Keratinocyte (primary cell): ENCODE data around the gene STXBP3. TPM values are rescaled to one million over a fixed set of nuclear protein-coding genes. Genes with fewer than 3 reads are reported as not detected.

Experiments
- DNase-seq: peaks from one replicate; pipeline ENCODE4 v3.0.0-alpha.2; 2011; ENCODE audit warnings: low read depth, missing footprints, low spot score
- FAIRE-seq: peaks from 2 replicates; lab custom pipeline; 2011; peaks lifted over from hg19 to GRCh38; lab: Jason Lieb, UNC
- H2AFZ ChIP-seq: 2 replicates; pipeline ENCODE4 v1.6.0; 2012; ENCODE audit warnings: low read length, control low read depth, inconsistent platforms; ENCODE audit not compliant: control insufficient read depth
- H3K27ac ChIP-seq: 2 replicates; pipeline ENCODE4 v1.5.1; 2011; ENCODE audit warnings: low read length; ENCODE audit not compliant: control insufficient read depth, insufficient read depth
- H3K27me3 ChIP-seq: 3 replicates; pipeline ENCODE4 v1.6.0; 2011; ENCODE audit warnings: low read length; ENCODE audit not compliant: control insufficient read depth, insufficient read depth; ENCODE audit errors: extremely low read depth
- H3K36me3 ChIP-seq, 2 experiments: 2 replicates in 1 of 2; 3 replicates in 1 of 2; pipeline ENCODE4 v1.5.1; 2011; ENCODE audit warnings: low read length in 2 of 2, mild to moderate bottlenecking in 1 of 2; ENCODE audit not compliant: control insufficient read depth in 2 of 2, insufficient read depth in 2 of 2; ENCODE audit errors: extremely low read depth in 1 of 2
- H3K4me1 ChIP-seq: 3 replicates; pipeline ENCODE4 v1.5.1; 2011; ENCODE audit warnings: low read length; ENCODE audit not compliant: control insufficient read depth, insufficient read depth; ENCODE audit errors: extremely low read depth
- H3K4me2 ChIP-seq: 3 replicates; pipeline ENCODE4 v1.6.0; 2011; ENCODE audit warnings: low read depth, low read length; ENCODE audit not compliant: control insufficient read depth, insufficient read depth; ENCODE audit errors: extremely low read depth
- H3K4me3 ChIP-seq, 3 experiments: fragments of 200-600 bp in 1 of 3; sonication (generic) in 1 of 3; 2 replicates in 2 of 3; 3 replicates in 1 of 3; pipeline ENCODE4 v1.5.1; 2011 to 2016; ENCODE audit warnings: low read length in 3 of 3, mild to moderate bottlenecking in 3 of 3, control low read depth in 2 of 3, inconsistent platforms in 1 of 3, low read depth in 1 of 3, mixed read lengths in 1 of 3, mixed run types in 1 of 3, moderate library complexity in 1 of 3; ENCODE audit not compliant: control insufficient read depth in 2 of 3, insufficient read depth in 2 of 3; ENCODE audit errors: extremely low read depth in 1 of 3
- H3K79me2 ChIP-seq: 2 replicates; pipeline ENCODE4 v1.6.0; 2012; ENCODE audit warnings: low read length; ENCODE audit not compliant: control insufficient read depth, insufficient read depth
- H3K9ac ChIP-seq: 3 replicates; pipeline ENCODE4 v1.6.0; 2011; ENCODE audit warnings: low read length; ENCODE audit not compliant: control insufficient read depth, insufficient read depth; ENCODE audit errors: extremely low read depth
- H3K9me1 ChIP-seq: 3 replicates; pipeline ENCODE4 v1.6.0; 2011; ENCODE audit warnings: low read length; ENCODE audit not compliant: control insufficient read depth, insufficient read depth; ENCODE audit errors: extremely low read depth
- H3K9me3 ChIP-seq: 2 replicates; pipeline ENCODE4 v1.5.1; 2012; ENCODE audit warnings: low read depth, low read length; ENCODE audit not compliant: control insufficient read depth
- H4K20me1 ChIP-seq: 3 replicates; pipeline ENCODE4 v1.6.0; 2011; ENCODE audit warnings: low read length; ENCODE audit not compliant: control insufficient read depth, insufficient read depth; ENCODE audit errors: extremely low read depth
- CTCF ChIP-seq, 3 experiments: IDR thresholded peaks in 1 of 3; conservative IDR thresholded peaks in 1 of 3; optimal IDR thresholded peaks in 1 of 3; 2 replicates in 2 of 3; 3 replicates in 1 of 3; pipeline versions ENCODE3 to v1.5.1; 2011; ENCODE audit warnings: low read length in 3 of 3, mild to moderate bottlenecking in 3 of 3, moderate library complexity in 2 of 3, control low read depth in 1 of 3, inconsistent platforms in 1 of 3; ENCODE audit not compliant: insufficient read depth in 2 of 3; ENCODE audit errors: extremely low read depth in 1 of 3
- EZH2 ChIP-seq: IDR thresholded peaks from one replicate; pipeline ENCODE4 v1.6.1; 2012; ENCODE audit warnings: inconsistent platforms, mild to moderate bottlenecking, low read length, moderate library complexity
- dilution Hi-C: fragments of 300-500 bp; cut with MboI; formaldehyde crosslinking; loops from one replicate; pipeline ENCODE4 v1.7.0; 2020; ENCODE audit warnings: low sequenced_read_pairs; ENCODE audit not compliant: extremely low pct_ligation_motif_present
- polyA plus RNA-seq, 5 experiments: library from polyadenylated mRNA; depleted of rRNA in 3 of 5; stranded (reverse) in 3 of 5; stranded (forward) in 1 of 5; unstranded in 1 of 5; fragments of >200 nt; gene quantifications; 1 replicate in 1 of 5; 2 replicates in 3 of 5; 3 replicates in 1 of 5; pipeline versions ENCODE4 v1.2.1 to v1.2.3, GENCODE V29; 2011 to 2012; ENCODE audit warnings: missing spikeins in 2 of 5, low read depth in 1 of 5, low replicate concordance in 1 of 5

STXBP3 gene
- polyA plus RNA-seq, 1 donor (not counting 4 experiments of a cell fraction or from before 2014, with no cell fraction given), result 36.3 TPM

DNA sequence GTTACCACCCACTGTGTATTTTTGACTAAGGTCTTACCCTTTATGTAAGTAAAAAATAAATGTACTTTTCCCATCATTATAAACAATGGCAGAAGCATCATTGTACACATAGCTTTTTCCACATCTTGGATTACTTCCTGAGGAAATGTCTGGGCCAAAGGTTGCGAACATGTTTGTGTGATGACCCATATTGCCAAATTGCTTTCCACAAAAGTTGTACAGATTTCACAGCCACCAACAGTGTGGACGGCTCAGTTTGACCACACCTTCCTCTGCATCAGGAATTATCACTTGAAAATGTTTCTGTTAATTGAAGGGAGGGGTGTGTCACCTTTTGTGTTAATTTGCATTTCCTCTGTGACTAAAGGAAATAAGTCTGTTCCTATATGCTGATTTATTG lies 84.8 kb downstream of the STXBP3 start:
- no peaks in the 10 kb centered on the region for H3K27me3 ChIP-seq
- H3K9me1 ChIP-seq, result no peaks in the 10 kb centered on the region
- DNase-seq, result no peak
- peaks cover 53% of the 10 kb centered on the region for H3K4me1 ChIP-seq
- H2AFZ ChIP-seq, result no peak overlapping the region
- peak overlapping the region in 1 of 3 experiments; percentile 1 for H3K4me3 ChIP-seq
- no peak for TF ChIP-seq CTCF (optimal IDR thresholded peaks at IDR 0.05 in 1 of 3, IDR thresholded peaks at IDR 0.05 in 1 of 3, conservative IDR thresholded peaks at IDR 0.05 in 1 of 3; ENCODE audit: extremely low read depth in 1 of 3, insufficient read depth in 2 of 3, low read length in 3 of 3)
- no peak for TF ChIP-seq EZH2
- peak; percentile 58 for FAIRE-seq
- H3K9ac ChIP-seq, result peak overlapping the region; percentile 69
- no peaks in the 10 kb centered on the region for H3K9me3 ChIP-seq
- dilution Hi-C loops, result no loop called here
- peak overlapping the region; percentile 84 for H3K4me2 ChIP-seq
- no peaks in the 10 kb centered on the region for H3K36me3 ChIP-seq
- H3K27ac ChIP-seq, result peak overlapping the region; percentile 89
- H3K79me2 ChIP-seq, result no peaks in the 10 kb centered on the region
- H4K20me1 ChIP-seq, result no peaks in the 10 kb centered on the region

- H3K9me1 ChIP-seq, result no peaks in the 10 kb centered on the region
- H3K4me1 ChIP-seq, result peaks cover 46% of the 10 kb centered on the region
- TF ChIP-seq EZH2 (no peak), CTCF (optimal IDR thresholded peaks at IDR 0.05 in 1 of 3, IDR thresholded peaks at IDR 0.05 in 1 of 3, conservative IDR thresholded peaks at IDR 0.05 in 1 of 3; ENCODE audit: extremely low read depth in 1 of 3, insufficient read depth in 2 of 3, low read length in 3 of 3) (no peak)
- no peaks in the 10 kb centered on the region for H3K36me3 ChIP-seq
- DNase-seq, result no peak
- dilution Hi-C loops, result no loop called here
- no peak overlapping the region for H3K4me3 ChIP-seq
- H3K9me3 ChIP-seq, result no peaks in the 10 kb centered on the region
- FAIRE-seq, result no peak
- H2AFZ ChIP-seq, result no peak overlapping the region
- H4K20me1 ChIP-seq, result no peaks in the 10 kb centered on the region
- no peak overlapping the region for H3K9ac ChIP-seq
- no peak overlapping the region for H3K4me2 ChIP-seq
- H3K27me3 ChIP-seq, result no peaks in the 10 kb centered on the region
- H3K79me2 ChIP-seq, result no peaks in the 10 kb centered on the region
- H3K27ac ChIP-seq, result no peak overlapping the region
Measured at GRCh38 chr1:108832929-108833328, 86.5 kb downstream of the STXBP3 start.
